Left ventricle myocardium inferior (tissue), 1 donor: ENCODE data around the gene ZNF77. TPM values are rescaled to one million over a fixed set of nuclear protein-coding genes. Genes with fewer than 3 reads are reported as not detected.
"Not testable (repeated sequence)": the region's sequence is repeated elsewhere in the genome, so short reads cannot be mapped to it uniquely, and the experiment has no call there.

ENCODE experiments used
- DNase-seq: peaks from one replicate; pipeline ENCODE4 v3.0.0-alpha.2; 2020
- H3K27ac ChIP-seq: fragments of 200-600 bp; replicated peaks from 2 replicates; pipeline ENCODE4 v1.8.0; 2021
- H3K27me3 ChIP-seq: fragments of 200-600 bp; 2 replicates; pipeline ENCODE4 v1.8.0; 2021; ENCODE audit warnings: low read depth
- H3K36me3 ChIP-seq: fragments of 200-600 bp; 2 replicates; pipeline ENCODE4 v1.8.0; 2021
- H3K4me1 ChIP-seq: fragments of 200-600 bp; 2 replicates; pipeline ENCODE4 v1.8.0; 2021
- H3K4me3 ChIP-seq: fragments of 200-600 bp; 2 replicates; pipeline ENCODE4 v1.8.0; 2021; ENCODE audit warnings: mild to moderate bottlenecking, moderate library complexity
- H3K9me3 ChIP-seq: fragments of 200-600 bp; replicated peaks from 2 replicates; pipeline ENCODE4 v1.8.0; 2021
- intact Hi-C: fragments of 100-400 bp; cut with micrococcal nuclease; formaldehyde crosslinking; loops from one replicate; pipeline ENCODE4 v1.11.0; 2022
- total RNA-seq: library from RNA; stranded (reverse); fragmentation: NEBNext Ultra II Directional; extraction: Animal tissue kit (Norgen Biotek cat#: 25700); gene quantifications from one replicate; pipeline ENCODE4 v1.2.1, GENCODE V29; 2021
- TF ChIP-seq, protein P1 (sequence below): fragments of 200-600 bp; IDR thresholded peaks from 2 replicates; pipeline ENCODE4 v1.8.0; 2021; ENCODE audit warnings: antibody characterized with exemption, mild to moderate bottlenecking, borderline replicate concordance
- donor health status: DM: no; HTN: yes; CAD: no; lungs with severe emphysema.

Gene ZNF77
- total RNA-seq, 1 donor from 2014 or later = 1.6 TPM

DNA sequence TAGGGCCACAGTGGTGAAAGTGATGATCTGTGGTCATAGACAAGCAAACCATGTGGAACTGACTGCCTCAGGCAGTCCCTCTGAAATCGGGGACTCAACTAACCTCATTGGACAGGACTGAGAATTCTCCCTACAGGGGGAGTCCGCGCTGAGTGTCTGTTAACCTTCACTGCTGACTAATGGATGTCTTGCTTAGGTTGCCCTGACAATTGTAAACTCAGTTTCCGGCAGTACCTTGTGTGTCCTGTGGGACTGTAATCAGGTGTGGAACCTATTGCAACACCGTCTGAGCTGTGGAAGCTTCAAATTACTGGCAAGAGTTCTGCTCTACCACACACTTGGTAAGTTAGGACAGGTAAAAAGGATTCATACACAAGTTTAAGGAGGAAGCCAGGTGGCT is 21.8 kb downstream of the ZNF77 start:
- peaks cover 9% of the 10 kb centered on the region for H3K4me1 ChIP-seq
- no peak overlapping the region for H3K27ac ChIP-seq
- peaks cover 5% of the 10 kb centered on the region for H3K9me3 ChIP-seq
- no peak for DNase-seq
- peaks cover 21% of the 10 kb centered on the region for H3K36me3 ChIP-seq
- intact Hi-C loops = no loop called here
- TF ChIP-seq, protein P1, sequence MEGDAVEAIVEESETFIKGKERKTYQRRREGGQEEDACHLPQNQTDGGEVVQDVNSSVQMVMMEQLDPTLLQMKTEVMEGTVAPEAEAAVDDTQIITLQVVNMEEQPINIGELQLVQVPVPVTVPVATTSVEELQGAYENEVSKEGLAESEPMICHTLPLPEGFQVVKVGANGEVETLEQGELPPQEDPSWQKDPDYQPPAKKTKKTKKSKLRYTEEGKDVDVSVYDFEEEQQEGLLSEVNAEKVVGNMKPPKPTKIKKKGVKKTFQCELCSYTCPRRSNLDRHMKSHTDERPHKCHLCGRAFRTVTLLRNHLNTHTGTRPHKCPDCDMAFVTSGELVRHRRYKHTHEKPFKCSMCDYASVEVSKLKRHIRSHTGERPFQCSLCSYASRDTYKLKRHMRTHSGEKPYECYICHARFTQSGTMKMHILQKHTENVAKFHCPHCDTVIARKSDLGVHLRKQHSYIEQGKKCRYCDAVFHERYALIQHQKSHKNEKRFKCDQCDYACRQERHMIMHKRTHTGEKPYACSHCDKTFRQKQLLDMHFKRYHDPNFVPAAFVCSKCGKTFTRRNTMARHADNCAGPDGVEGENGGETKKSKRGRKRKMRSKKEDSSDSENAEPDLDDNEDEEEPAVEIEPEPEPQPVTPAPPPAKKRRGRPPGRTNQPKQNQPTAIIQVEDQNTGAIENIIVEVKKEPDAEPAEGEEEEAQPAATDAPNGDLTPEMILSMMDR = no peak
- H3K27me3 ChIP-seq = no peaks in the 10 kb centered on the region
- no peak overlapping the region for H3K4me3 ChIP-seq

DNA sequence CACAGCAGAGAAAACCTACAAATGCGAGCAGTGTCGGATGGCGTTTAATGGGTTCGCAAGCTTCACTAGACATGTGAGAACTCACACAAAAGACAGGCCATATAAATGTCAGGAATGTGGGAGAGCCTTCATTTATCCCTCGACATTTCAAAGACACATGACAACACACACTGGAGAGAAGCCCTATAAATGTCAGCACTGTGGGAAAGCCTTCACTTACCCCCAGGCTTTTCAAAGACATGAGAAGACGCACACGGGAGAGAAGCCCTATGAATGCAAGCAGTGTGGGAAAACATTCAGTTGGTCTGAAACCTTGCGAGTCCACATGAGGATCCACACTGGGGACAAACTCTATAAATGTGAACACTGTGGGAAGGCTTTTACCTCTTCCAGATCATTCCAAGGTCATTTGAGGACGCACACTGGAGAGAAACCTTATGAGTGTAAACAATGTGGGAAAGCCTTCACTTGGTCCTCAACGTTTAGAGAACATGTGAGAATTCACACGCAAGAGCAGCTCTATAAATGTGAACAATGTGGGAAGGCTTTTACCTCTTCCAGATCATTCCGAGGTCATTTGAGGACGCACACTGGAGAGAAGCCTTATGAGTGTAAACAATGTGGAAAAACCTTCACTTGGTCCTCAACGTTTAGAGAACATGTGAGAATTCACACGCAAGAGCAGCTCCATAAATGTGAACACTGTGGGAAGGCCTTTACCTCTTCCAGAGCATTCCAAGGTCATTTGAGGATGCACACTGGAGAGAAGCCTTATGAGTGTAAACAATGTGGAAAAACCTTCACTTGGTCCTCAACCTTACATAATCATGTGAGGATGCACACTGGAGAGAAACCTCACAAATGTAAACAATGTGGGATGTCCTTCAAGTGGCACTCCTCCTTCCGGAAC is 27.2 kb downstream of the ZNF77 start:
- Histone ChIP-seq H3K9me3 (peaks cover 23% of the 10 kb centered on the region), H3K27me3 (no peaks in the 10 kb centered on the region), H3K27ac (no peak overlapping the region), H3K4me1 (no peaks in the 10 kb centered on the region), H3K36me3 (peaks cover 56% of the 10 kb centered on the region), H3K4me3 (no peak overlapping the region)
- no peak for DNase-seq
- intact Hi-C loops = no loop called here
- TF ChIP-seq, protein P1 = no peak

DNA sequence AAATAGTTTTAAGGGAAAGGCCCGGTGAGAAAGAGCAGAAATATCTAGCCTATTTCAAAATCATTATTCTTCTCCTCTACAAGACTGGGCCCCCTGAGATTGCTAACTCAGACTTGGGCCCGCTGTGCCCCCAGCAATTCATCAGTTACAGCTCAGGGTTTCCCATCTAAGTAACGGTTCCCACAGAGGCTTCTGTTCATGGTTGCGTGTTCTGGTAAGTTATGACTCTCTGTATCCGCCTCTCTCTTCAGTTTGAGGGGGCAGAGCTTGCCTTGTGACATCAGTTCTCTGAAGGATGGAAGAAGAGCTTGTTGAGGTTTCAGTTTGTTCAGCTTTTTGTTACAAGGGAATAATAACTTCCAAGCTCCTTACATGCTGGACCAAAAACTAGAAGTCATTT is 32.5 kb downstream of the ZNF77 start:
- intact Hi-C loops = no loop called here
- Histone ChIP-seq H3K4me1 (no peaks in the 10 kb centered on the region), H3K9me3 (peaks cover 11% of the 10 kb centered on the region), H3K4me3 (no peak overlapping the region), H3K36me3 (peaks cover 28% of the 10 kb centered on the region), H3K27me3 (no peaks in the 10 kb centered on the region), H3K27ac (no peak overlapping the region)
- DNase-seq = no peak
- TF ChIP-seq, protein P1 = no peak

DNA sequence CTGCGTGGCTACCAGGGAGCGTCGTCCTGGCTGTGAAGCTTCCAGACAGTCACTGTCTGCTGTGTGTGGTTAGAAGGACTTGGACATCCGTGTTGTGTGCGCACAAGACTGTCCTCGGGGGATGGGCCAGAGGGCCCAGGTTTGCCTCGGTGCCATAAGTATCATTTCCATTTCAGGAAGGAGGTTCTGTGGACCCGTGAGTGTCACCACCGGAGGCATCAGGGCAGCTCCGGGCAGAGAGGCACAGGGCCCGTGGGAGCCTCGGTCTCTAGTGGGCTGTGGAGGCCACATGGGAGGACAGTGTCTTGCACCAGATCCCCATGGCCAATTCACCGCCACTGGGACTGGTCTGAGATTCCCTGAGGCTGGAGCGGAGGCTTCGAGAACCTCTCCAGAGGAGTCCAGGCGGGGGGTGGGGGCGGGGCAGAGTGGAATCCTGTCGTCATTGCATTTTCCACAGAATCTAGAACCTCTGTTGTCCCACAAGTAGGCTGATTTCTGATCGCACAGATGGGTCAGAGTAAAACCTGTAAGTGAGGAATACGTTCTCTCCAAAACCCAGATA is 38.1 kb downstream of the ZNF77 start:
- Histone ChIP-seq H3K27me3 (no peaks in the 10 kb centered on the region), H3K4me1 (peaks cover 8% of the 10 kb centered on the region), H3K36me3 (no peaks in the 10 kb centered on the region), H3K27ac (no peak overlapping the region), H3K4me3 (no peak overlapping the region), H3K9me3 (no peaks in the 10 kb centered on the region)
- intact Hi-C loops = no loop called here
- TF ChIP-seq, protein P1 = no peak
- DNase-seq = no peak

DNA sequence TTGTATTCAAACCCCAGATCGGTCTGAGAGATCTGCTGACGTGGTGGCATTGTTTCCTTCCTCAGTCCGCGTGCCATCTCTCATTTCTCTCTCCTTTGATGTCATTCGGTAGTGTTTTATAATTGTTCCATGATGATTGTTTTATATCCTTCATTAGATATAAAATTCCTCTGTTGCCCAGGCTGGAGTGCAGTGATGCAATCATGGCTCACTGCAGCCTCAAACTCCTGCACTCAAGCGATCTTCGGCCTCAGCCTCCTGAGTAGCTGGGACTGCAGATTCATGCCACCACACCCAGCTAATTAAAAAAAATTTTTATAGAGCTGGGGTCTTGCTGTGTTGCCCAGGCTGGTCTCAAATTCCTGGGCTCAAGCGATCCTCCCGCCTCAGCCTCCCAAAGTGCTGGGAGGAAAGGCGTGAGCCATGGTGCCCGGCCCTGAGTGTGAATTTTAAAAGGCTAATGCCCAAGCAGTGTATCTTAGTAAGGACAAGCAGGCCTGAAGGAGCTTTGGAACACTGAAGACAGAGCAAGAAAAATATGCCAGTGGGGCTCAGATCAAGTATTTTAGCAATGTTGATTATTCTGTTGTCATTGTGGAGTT is 38.8 kb downstream of the ZNF77 start:
- no peak overlapping the region for H3K4me3 ChIP-seq
- no peaks in the 10 kb centered on the region for H3K9me3 ChIP-seq
- H3K4me1 ChIP-seq = peaks cover 14% of the 10 kb centered on the region
- no peak for DNase-seq
- TF ChIP-seq, protein P1 = no peak
- intact Hi-C loops = no loop called here
- no peak overlapping the region for H3K27ac ChIP-seq
- no peaks in the 10 kb centered on the region for H3K36me3 ChIP-seq
- H3K27me3 ChIP-seq = no peaks in the 10 kb centered on the region

DNA sequence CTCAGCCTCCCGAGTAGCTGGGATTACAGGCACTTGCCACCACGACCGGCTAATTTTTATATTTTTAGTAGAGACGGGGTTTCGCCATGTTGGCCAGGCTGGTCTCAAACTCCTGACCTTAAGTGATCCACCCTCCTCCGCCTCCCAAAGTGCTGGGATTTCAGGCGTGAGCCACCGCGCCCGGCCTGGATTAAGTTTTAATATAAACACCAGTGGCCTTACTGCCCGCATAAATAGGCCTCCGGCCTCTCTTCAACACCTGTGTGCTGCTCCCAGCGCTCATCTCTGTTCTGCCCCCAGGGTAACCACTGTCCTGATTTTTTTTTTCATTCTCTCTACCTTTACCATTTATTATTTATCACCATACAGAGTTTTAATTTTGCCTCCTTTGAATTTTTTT is 41.4 kb downstream of the ZNF77 start:
- H3K36me3 ChIP-seq, DNase-seq, H3K4me3 ChIP-seq, H3K9me3 ChIP-seq, intact Hi-C loops, H3K27me3 ChIP-seq, H3K27ac ChIP-seq: not testable (repeated sequence)
- peaks cover 17% of the 10 kb centered on the region for H3K4me1 ChIP-seq
